DMS 273 (cell line): ENCODE data around the gene CNIH3.

Experiments used
- DNase-seq: peaks from one replicate; lab custom pipeline; 2025; ENCODE audit not compliant: unreplicated experiment; lab: John Stamatoyannopoulos, UW

The CNIH3 gene

DNA sequence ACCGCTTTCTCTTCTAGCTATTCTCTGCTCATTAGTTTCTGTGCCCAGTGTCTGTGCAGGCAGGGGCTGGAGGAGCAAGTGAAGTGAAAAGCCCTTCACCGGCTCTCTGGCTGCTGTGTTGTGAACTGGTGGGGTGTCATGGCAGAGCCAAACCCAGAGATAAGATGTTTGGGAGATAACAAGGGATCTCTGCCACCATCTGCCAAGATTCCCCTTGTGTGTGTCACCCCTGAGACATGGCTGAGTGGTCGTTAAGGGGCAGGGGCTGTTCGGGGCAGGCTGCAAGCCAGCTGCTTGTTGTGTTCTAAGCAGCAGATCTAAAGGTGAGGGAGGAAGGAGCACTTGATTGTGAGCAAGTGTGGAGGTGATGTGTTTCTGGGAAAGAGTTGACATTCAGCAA lies 24.5 kb downstream of the CNIH3 start:
- DNase-seq: no peak

DNA sequence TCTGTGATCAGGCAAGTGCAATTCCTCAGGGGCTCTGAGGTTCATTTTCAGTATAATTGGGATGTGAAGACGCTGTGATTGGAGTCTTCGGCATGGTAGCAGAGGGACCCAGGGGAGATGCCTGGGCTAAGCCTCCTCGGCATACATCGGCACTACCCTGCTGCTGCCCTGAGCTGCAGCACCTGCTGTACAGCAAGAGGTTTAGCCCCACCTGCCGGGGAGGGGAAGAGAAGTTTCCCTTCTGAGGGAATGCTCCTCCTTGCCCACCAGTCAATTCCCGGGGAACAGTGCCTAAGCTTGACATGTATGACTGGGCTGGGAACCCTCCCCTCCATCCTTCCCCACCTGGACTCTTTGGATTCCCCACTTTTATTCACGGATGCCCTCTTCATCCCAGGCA lies 24.9 kb downstream of the CNIH3 start:
- DNase-seq: peak; percentile 17

DNA sequence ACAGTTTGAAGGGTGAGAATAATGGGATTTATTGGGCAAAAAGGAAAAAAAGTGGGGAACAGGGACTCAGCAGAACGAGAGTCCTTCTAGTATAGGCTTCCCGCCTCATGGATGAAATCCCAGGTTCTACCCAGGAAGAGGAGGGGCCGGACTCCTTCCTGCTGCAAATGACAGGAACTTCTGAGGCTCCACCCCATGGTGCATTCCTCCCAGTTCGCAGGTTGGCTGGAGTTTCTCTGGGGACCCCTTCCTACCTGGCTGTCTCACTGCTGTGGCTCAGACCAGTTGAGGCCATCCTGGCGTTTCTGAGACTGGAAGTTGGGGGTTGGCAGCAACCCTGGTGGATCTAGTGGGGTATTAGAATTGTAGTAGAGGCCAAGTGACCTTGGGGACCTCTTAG lies 27.5 kb downstream of the CNIH3 start:
- DNase-seq: no peak

- DNase-seq: peak; percentile 76
These were observed 28.5 kb downstream of the CNIH3 start for GRCh38 chr1:224644553-224645154.

DNA sequence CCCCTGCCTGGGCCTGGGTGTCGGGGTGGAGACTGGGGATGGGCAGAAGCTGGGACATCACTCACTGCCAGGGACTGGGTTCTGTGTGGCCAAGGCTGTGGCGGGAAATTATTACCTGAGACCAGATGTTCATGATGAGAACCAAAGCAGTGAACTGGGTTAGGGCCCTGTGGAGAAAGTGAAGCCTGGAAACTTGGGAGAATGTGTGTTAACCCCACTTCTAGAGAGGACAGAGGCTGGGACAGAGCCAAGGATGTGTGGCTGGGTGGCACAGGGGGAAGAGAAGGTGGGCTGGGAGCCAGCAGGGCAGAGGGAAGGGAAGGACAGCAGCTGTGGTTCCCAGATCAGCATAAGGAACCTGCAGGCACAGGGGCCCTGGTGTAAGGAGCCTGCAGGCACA lies 31.3 kb downstream of the CNIH3 start:
- DNase-seq: peak; percentile 81

- no peak for DNase-seq
These were observed 34.2 kb downstream of the CNIH3 start for GRCh38 chr1:224650290-224650689.

DNA sequence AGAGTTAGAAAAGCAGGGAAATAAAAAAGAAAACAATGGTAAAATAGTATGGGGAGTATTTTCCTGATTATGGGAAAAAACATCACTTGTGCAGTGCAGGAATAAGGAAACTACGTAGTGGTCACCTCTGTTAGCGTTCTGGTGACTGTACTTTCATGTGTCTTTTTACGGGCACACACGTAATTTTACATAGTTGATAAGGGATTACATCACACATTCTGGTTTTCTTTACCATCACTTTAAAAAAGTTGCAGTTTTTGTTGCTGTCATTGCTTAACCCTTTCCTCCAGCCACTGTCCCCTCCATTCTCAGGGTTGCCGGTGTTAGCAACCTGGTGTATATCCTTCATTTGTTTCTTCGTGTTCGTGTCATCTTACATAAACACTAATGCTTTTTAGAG lies 35.1 kb downstream of the CNIH3 start:
- DNase-seq: no peak

DNA sequence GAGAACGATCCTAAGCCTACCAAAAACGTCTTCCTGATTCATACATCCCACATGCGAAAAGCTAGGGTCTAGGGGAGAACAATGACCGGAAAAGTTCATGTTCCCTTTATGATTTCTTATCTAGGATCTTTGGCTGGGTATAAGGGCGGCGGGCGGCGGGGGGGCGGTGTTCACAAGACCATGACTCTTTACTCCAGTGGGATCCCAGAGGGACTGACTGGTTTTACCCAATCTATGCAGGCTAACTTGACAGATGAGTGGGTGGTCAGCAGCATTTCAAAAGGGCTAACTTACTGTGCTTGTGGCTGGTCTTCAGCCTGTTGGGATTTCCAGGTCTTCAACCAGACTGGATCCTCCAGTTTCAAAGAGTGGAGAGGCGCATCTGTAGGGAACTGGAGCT lies 40.3 kb downstream of the CNIH3 start:
- DNase-seq: no peak

- no peak for DNase-seq
These were observed 44.0 kb downstream of the CNIH3 start for GRCh38 chr1:224660074-224660473.

DNA sequence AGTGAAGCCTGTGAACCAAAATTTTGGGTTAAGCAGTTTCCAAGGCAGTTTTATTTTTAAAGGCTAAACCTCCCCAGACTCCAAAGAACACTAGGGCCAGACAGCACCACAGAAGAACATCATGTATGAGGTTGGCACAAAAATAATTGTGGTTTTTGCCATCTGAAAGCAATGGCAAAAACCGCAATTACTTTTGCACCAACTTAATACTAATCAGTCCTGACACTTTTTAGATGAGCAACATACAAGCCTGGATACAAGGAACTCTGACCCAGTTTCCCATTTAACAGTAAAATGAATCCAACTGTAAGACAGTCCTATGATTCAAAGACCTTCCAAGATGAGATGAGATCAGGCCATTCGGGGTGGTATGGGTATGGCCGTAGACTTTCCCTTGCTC lies 46.8 kb downstream of the CNIH3 start:
- DNase-seq: no peak

GRCh38 chr1:224665016-224665415 lies 48.9 kb downstream of the CNIH3 start:
- no peak for DNase-seq

DNA sequence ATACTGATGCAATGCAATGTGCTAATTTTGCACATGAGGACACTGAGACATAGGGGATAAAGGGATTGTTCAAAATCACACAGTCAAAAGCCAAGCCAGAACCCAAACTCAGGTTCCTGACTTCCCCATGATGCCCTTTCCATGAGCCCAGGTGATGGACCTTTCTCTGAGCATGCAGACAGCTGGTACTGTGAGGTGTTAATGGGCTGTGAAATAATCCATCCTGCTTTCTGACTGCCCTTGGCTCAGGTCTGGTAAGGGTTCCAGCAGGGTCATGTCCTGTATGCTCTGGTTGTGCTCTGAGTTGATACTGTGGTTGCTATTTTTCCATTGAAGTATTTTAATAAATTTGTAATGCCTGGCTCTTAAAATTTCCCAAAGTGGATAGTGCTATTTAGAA lies 50.0 kb downstream of the CNIH3 start:
- DNase-seq: no peak

DNA sequence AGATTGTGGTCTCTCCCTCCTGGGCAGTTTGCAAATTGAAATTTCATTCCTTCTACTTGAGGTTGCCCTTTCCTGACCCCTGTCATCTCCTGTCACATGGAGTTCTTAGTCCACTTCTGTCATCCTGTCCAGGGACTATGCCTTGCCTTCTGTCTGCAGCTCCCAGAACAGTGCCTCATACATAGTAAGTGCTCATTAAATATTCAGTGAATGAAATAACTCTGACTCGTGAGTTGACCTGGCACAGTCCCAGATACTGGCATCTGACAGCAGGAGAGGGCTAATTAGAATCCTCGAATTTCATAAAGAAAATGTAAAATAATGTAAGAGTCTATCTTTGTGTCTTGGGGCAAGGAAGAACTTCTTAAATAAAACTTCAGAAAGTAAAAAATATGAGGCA lies 50.8 kb downstream of the CNIH3 start:
- peak; percentile 80 for DNase-seq

- peak; percentile 17 for DNase-seq
These were observed 52.9 kb downstream of the CNIH3 start for GRCh38 chr1:224668984-224669383.

GRCh38 chr1:224669403-224669802 lies 53.3 kb downstream of the CNIH3 start:
- DNase-seq: no peak

- DNase-seq: no peak
These were observed 54.4 kb downstream of the CNIH3 start for GRCh38 chr1:224670506-224670905.

- no peak for DNase-seq
These were observed 55.0 kb downstream of the CNIH3 start for GRCh38 chr1:224671076-224671475.

- DNase-seq: no peak
These were observed 57.0 kb downstream of the CNIH3 start for GRCh38 chr1:224673141-224673540.

GRCh38 chr1:224675590-224675989 lies 59.5 kb downstream of the CNIH3 start:
- no peak for DNase-seq

- no peak for DNase-seq
These were observed 60.4 kb downstream of the CNIH3 start for GRCh38 chr1:224676551-224676950.

DNA sequence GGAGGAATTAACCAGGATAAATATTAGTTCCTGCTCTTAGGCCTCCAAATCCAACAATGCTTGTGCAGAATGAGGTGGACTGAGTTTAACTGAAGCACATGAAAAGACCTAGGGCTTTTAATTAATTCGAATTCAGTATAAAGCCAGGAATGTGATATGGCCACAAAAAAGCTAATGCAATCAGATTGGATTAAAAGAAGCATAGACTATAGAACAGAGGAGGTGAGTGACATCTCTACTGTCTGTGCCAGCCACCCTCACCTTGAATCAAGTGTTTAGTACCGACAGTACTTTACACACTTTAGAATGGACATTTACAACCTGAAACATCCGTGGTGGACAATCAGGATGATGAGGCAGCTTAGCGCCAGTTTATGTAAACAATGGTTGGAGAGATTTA lies 62.1 kb downstream of the CNIH3 start:
- no peak for DNase-seq

GRCh38 chr1:224679606-224680005 lies 63.5 kb downstream of the CNIH3 start:
- no peak for DNase-seq

- no peak for DNase-seq
These were observed 65.7 kb downstream of the CNIH3 start for GRCh38 chr1:224681816-224682215.

GRCh38 chr1:224683936-224684335 lies 67.8 kb downstream of the CNIH3 start:
- DNase-seq: peak; percentile 41
